HG02981 (cell line): ENCODE measurements around the gene KCTD19.
A peak's percentile ranks its signal among the peaks of the same experiment; 100 is the strongest.

ENCODE experiments used
- ATAC-seq: cut with Tn5 transposase; IDR thresholded peaks from one replicate; pipeline ENCODE4 v1.9.1; 2021; ENCODE audit warnings: mild to moderate bottlenecking, moderate library complexity; ENCODE audit not compliant: unreplicated experiment

The KCTD19 gene

GRCh38 chr16:67244387-67245185 is 82.0 kb downstream of the KCTD19 start:
- ATAC-seq: peak; percentile 55

- no peak for ATAC-seq
These were observed 83.1 kb downstream of the KCTD19 start for GRCh38 chr16:67243481-67243880.

GRCh38 chr16:67242138-67242730 is 84.3 kb downstream of the KCTD19 start:
- no peak for ATAC-seq

- ATAC-seq: no peak
These were observed 85.3 kb downstream of the KCTD19 start for GRCh38 chr16:67241008-67241900.

- no peak for ATAC-seq
These were observed 86.0 kb downstream of the KCTD19 start for GRCh38 chr16:67240506-67240905.
